ENCODE measurements around the gene ANXA11. TPM values are rescaled to one million over a fixed set of nuclear protein-coding genes. Genes with fewer than 3 reads are reported as not detected.

The ANXA11 gene
- total RNA-seq, 1 donor from 2014 or later = 122 TPM

- Mint-ChIP-seq H3K9me3 (no peaks in the 10 kb centered on the region), H3K36me3 (peaks cover 16% of the 10 kb centered on the region), H3K4me3 (peak overlapping the region; percentile 73), H3K4me1 (ENCODE audit: unreplicated experiment) (peaks cover 66% of the 10 kb centered on the region), H3K27me3 (peaks cover 3% of the 10 kb centered on the region), H3K27ac (peak overlapping the region; percentile 100)
- no peak for TF ChIP-seq CTCF (conservative IDR thresholded peaks at IDR 0.05)
- DNase-seq (ENCODE audit: extremely low spot score, unreplicated experiment) = no peak
These were observed 5.1 kb downstream of the ANXA11 start for GRCh38 chr10:80200259-80200658.

- TF ChIP-seq CTCF (conservative IDR thresholded peaks at IDR 0.05) = peak; percentile 38
- Mint-ChIP-seq H3K27ac (peak overlapping the region; percentile 100), H3K4me1 (ENCODE audit: unreplicated experiment) (peaks cover 66% of the 10 kb centered on the region), H3K36me3 (peaks cover 16% of the 10 kb centered on the region), H3K4me3 (peak overlapping the region; percentile 70), H3K27me3 (peaks cover 3% of the 10 kb centered on the region), H3K9me3 (no peaks in the 10 kb centered on the region)
- DNase-seq (ENCODE audit: extremely low spot score, unreplicated experiment) = no peak
These were observed 5.5 kb downstream of the ANXA11 start for GRCh38 chr10:80199828-80200227.

DNA sequence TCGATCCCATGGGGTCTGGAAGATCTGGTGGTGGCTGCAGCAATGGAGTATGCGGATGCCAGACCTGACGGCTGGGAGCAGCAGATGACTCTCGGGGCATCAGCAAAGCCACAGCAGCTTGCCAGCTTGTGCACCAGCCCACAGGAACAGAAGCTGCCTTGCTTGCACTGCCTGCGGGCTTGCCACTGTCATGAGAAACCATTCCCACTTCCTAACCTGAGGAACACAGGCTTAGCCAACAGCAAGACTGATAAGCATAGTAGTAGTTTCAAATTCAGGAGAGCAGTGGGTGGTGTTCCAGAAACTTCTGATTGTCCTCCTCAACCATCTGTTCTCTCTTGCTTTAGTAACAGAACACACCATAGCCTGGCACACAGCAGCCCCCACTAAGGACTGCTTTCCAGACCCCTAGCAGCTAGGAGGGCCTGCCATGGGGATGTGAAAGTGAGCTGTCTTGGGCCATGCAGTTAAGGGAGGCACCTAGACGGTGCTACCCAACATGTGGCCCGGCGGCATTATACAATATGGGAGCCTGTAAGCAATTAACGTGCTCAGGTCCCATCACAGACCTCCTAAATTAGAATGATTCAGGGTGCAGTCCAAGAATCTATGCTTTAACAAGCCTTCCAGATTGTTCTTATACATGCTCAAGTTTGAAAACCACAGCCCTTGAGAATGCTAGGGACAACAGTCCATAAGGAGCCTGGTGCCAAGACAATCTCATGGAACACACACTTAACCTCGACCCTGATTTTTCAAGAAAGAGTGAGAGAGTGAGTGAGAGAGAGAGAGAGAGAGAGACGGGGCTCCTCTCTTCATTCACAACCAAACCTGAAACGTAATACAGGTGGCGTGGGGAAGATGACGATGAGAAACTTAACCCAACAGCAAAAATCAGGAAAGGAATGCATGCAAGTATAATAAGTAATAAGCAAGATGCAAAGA, 7.1 kb downstream of the ANXA11 start:
- Mint-ChIP-seq H3K9me3 (no peaks in the 10 kb centered on the region), H3K27me3 (no peaks in the 10 kb centered on the region), H3K4me1 (ENCODE audit: unreplicated experiment) (peaks cover 58% of the 10 kb centered on the region), H3K36me3 (peaks cover 11% of the 10 kb centered on the region), H3K27ac (peak overlapping the region; percentile 74), H3K4me3 (peak overlapping the region; percentile 70)
- no peak for TF ChIP-seq CTCF (conservative IDR thresholded peaks at IDR 0.05)
- DNase-seq (ENCODE audit: extremely low spot score, unreplicated experiment) = no peak

DNA sequence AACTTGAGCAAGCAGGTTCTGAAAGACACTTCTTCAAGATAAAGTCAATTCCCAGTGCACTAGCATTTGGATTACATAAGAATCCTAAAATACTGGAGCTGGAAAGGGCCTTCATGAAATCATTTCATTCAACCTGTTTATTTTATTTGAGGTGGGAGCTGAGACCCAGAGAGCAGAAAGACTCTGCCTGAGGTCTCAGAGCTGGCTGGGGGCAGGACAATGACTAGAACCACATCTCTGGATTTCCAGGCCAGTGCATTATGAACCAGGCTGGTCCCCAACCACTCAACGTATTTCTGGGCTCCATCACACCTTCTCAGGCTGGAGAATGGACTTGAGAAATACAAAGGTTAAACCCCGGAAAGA, 8.4 kb downstream of the ANXA11 start:
- peaks cover 49% of the 10 kb centered on the region for H3K4me1 Mint-ChIP-seq (ENCODE audit: unreplicated experiment)
- no peak for DNase-seq (ENCODE audit: extremely low spot score, unreplicated experiment)
- H3K36me3 Mint-ChIP-seq = peaks cover 22% of the 10 kb centered on the region
- H3K27me3 Mint-ChIP-seq = no peaks in the 10 kb centered on the region
- peak overlapping the region; percentile 47 for H3K4me3 Mint-ChIP-seq
- H3K9me3 Mint-ChIP-seq = no peaks in the 10 kb centered on the region
- no peak for TF ChIP-seq CTCF (conservative IDR thresholded peaks at IDR 0.05)
- H3K27ac Mint-ChIP-seq = peak overlapping the region; percentile 91

DNA sequence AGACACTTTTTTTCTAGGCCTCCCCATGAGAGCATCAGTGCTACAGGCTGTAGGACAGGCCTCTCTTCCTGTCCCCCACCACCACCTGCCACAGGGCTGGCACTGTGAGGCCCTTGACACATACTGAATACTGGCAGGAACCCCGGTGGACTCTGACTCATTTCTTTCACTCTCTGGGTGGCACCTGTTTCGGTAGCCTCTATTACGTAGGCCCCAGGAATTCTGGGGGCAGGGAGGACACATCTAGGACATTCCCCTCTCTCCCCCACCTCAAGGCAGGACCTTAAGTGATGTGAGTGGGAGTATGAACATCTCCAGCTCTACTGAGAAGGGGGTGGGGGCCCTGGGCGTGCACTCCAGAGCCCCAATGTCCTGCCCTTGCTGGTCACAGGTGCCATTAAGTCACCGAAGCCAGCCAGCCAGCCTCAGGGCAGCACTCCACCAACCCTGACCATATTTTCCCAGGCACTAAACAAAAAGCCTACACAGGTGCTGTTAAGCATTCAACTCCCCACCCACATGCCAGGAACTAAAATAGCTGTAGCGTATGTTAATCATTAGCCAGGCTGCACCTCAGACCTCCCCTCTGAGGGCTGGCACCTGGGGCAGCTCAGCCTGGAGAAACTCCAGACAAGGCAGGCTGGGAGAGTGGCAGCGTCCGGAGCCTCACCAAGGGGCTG, 8.9 kb downstream of the ANXA11 start:
- Mint-ChIP-seq H3K27ac (peak overlapping the region; percentile 91), H3K36me3 (peaks cover 22% of the 10 kb centered on the region), H3K27me3 (no peaks in the 10 kb centered on the region), H3K9me3 (no peaks in the 10 kb centered on the region), H3K4me1 (ENCODE audit: unreplicated experiment) (peaks cover 44% of the 10 kb centered on the region), H3K4me3 (peak overlapping the region; percentile 47)
- TF ChIP-seq CTCF (conservative IDR thresholded peaks at IDR 0.05) = no peak
- DNase-seq (ENCODE audit: extremely low spot score, unreplicated experiment) = no peak
